Colonic mucosa (tissue), 4 donors: Measurements from ENCODE around the gene TRIO. TPM values are rescaled to one million over a fixed set of nuclear protein-coding genes. Genes with fewer than 3 reads are reported as not detected.

Experiments used
- DNase-seq: peaks from one replicate; pipeline ENCODE4 v3.0.0-alpha.2; 2020
- H3K27ac ChIP-seq: fragments of 200-600 bp; one replicate; pipeline ENCODE4 v1.8.0; 2021
- H3K27me3 ChIP-seq: fragments of 200-600 bp; one replicate; pipeline ENCODE4 v1.8.0; 2021
- H3K36me3 ChIP-seq: fragments of 200-600 bp; one replicate; pipeline ENCODE4 v1.8.0; 2021
- H3K4me1 ChIP-seq: fragments of 200-600 bp; one replicate; pipeline ENCODE4 v1.8.0; 2021; ENCODE audit warnings: mild to moderate bottlenecking
- H3K4me3 ChIP-seq: fragments of 200-600 bp; one replicate; pipeline ENCODE4 v1.8.0; 2021
- H3K9ac ChIP-seq, 2 donors: one replicate each; pipeline ENCODE4 v1.7.0; 2013; ENCODE audit warnings: control low read depth in 2 of 2, low read depth in 2 of 2, low read length in 2 of 2
- H3K9me3 ChIP-seq: fragments of 200-600 bp; one replicate; pipeline ENCODE4 v1.8.0; 2021
- CTCF ChIP-seq: fragments of 200-600 bp; IDR thresholded peaks from one replicate; pipeline ENCODE4 v1.8.0; 2022; ENCODE audit warnings: antibody characterized with exemption, mild to moderate bottlenecking
- intact Hi-C: fragments of 100-400 bp; cut with DNase I; formaldehyde crosslinking; loops from one replicate; pipeline ENCODE4 v1.14.1; 2022
- total RNA-seq, 2 donors: library from RNA; stranded (reverse); fragmentation: NEBNext Ultra II Directional in 1 of 2; extraction: Animal tissue kit (Norgen Biotek cat#: 25700) in 1 of 2; gene quantifications; one replicate each; pipeline ENCODE4 v1.2.1, GENCODE V29; 2021
- donor health status: healthy.
- donor health status: DM: no; HTN: no; CAD: no.
- donor health status: DM: no; HTN: no; CAD: no.

The TRIO gene
- total RNA-seq, 2 donors from 2014 or later: 134 to 138 TPM

GRCh38 chr5:14218480-14218879 lies 75.3 kb downstream of the TRIO start:
- Histone ChIP-seq H3K9ac (peak overlapping the region; percentile 28 to 56), H3K9me3 (no peaks in the 10 kb centered on the region), H3K4me3 (no peak overlapping the region), H3K27ac (peak overlapping the region; percentile 79), H3K36me3 (no peaks in the 10 kb centered on the region), H3K27me3 (no peaks in the 10 kb centered on the region), H3K4me1 (peaks cover 12% of the 10 kb centered on the region)
- TF ChIP-seq CTCF: no peak
- intact Hi-C loops: no loop called here
- no peak for DNase-seq

GRCh38 chr5:14218897-14219573 lies 75.9 kb downstream of the TRIO start:
- Histone ChIP-seq H3K9me3 (no peaks in the 10 kb centered on the region), H3K36me3 (no peaks in the 10 kb centered on the region), H3K4me1 (peaks cover 12% of the 10 kb centered on the region), H3K27ac (peak overlapping the region; percentile 79), H3K9ac (peak overlapping the region in 1 of 2 donors; percentile 56), H3K4me3 (no peak overlapping the region), H3K27me3 (no peaks in the 10 kb centered on the region)
- no peak for TF ChIP-seq CTCF
- no peak for DNase-seq
- intact Hi-C loops: no loop called here

- intact Hi-C loops: no loop called here
These were observed 76.8 kb downstream of the TRIO start for GRCh38 chr5:14219800-14220512.

GRCh38 chr5:14220642-14221041 lies 77.5 kb downstream of the TRIO start:
- Histone ChIP-seq H3K27me3 (no peaks in the 10 kb centered on the region), H3K4me1 (peaks cover 12% of the 10 kb centered on the region), H3K27ac (peak overlapping the region; percentile 79), H3K36me3 (no peaks in the 10 kb centered on the region), H3K4me3 (no peak overlapping the region), H3K9me3 (no peaks in the 10 kb centered on the region), H3K9ac (no peak overlapping the region)
- no peak for DNase-seq
- intact Hi-C loops: no loop called here
- no peak for TF ChIP-seq CTCF

More at GRCh38 chr5:14219800-14220512, 76.8 kb downstream of the TRIO start:
- no peak for TF ChIP-seq CTCF
- no peaks in the 10 kb centered on the region for H3K9me3 ChIP-seq
- H3K27me3 ChIP-seq: no peaks in the 10 kb centered on the region
- H3K27ac ChIP-seq: peak overlapping the region; percentile 79
- DNase-seq: no peak
- peaks cover 12% of the 10 kb centered on the region for H3K4me1 ChIP-seq
- H3K9ac ChIP-seq: peak overlapping the region in 1 of 2 donors; percentile 56
- H3K4me3 ChIP-seq: no peak overlapping the region
- no peaks in the 10 kb centered on the region for H3K36me3 ChIP-seq

GRCh38 chr5:14221732-14222131 lies 78.6 kb downstream of the TRIO start:
- TF ChIP-seq CTCF: no peak
- intact Hi-C loops: no loop called here
- no peak overlapping the region for H3K27ac ChIP-seq

More at GRCh38 chr5:14221732-14222131, 78.6 kb downstream of the TRIO start:
- Histone ChIP-seq H3K27me3 (no peaks in the 10 kb centered on the region), H3K36me3 (no peaks in the 10 kb centered on the region), H3K9me3 (no peaks in the 10 kb centered on the region), H3K4me3 (no peak overlapping the region), H3K9ac (no peak overlapping the region), H3K4me1 (peaks cover 12% of the 10 kb centered on the region)
- no peak for DNase-seq
